ENCODE results near the gene KRT34.
"Not testable (repeated sequence)": the region's sequence is repeated elsewhere in the genome, so short reads cannot be mapped to it uniquely, and the experiment has no call there.

The KRT34 gene

GRCh38 chr17:41381943-41382342 is at the start of gene KRT34:
KRT34 (minus strand) TSS chr17:41382306; CDS start chr17:41382246, 60 bp downstream.
- DNase-seq (ENCODE audit: low read depth): not testable (repeated sequence)

GRCh38 chr17:41430376-41430775 is 48.3 kb upstream of the KRT34 start:
- not testable (repeated sequence) for DNase-seq (ENCODE audit: low read depth)

DNA sequence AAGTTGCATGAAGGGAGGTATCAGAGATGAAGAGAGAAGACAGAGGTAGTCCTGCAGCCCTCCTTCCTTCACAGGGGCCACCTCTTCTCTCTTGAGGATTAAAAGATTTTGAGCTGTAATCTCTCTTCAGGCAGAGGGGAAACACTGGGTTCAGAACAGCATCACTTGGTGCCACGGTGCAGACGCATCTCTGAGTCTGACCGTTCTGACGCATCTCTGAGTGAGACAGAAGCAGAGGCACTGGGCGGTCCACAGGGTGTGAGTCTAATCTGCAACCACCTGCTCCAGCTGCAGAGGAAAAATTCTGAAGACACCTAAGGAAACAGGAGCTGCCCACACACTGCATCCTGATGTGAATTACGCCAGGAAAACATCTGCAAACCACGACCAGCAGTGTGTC is 47.6 kb upstream of the KRT34 start:
- no peak for DNase-seq (ENCODE audit: low read depth)

DNA sequence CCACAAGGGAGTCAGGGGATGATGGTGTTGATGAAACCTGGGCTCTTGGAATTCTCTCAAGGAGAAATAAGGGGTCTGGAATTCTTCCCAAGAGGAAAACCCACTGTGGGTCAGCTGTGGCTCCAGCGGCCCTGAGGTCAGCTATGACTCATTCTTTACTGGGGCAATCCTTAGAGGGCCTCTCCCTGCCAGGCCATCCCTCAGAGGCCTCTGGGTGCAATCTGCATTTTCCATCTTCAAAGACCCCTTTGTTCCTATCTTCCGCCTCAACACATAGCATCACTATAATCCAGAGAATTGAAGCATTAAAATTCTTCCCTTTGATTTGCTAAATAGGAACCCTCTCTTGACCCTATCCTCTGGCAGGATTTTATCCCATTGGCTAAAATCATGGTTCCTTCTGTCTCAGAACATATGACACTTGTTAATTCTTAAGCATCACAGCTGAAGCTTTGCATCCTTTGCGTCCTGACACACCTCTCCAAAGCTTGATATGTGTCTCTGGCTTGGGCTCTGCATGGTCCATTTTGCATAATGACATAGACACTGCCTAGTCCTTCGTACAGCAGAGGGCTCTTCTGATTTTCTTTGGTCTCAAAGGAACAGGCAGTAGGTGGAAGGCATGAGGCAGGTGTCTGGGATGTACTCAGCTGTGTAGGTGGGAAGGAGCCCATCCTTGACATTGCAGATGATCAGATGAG is 46.6 kb upstream of the KRT34 start:
- DNase-seq (ENCODE audit: low read depth): peak; percentile 61

DNA sequence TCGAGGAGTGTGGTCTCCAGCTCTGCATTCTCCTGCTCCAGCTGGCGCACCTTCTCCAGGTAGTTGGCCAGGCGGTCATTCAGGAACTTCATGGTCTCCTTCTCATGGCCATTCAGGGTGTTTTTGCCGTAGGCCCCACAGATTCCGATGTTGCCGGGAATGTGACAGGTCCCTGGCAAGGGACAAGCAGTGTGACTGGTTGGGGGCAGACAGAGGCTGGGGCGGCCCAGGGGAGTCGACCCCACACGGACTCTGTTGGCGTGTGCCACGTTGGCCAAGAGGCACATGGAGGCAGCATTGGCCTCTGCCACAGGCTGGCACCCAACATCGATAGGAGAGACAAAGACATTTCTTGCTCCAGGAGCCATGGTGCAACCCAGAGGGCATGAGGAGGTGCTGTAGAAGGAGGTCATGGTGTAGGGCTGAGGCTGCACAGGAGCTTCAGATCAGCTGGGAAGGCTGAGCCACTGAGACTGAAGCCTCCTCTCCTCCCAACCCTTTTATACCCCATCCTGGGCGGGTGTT is 42.1 kb upstream of the KRT34 start, which contains the start of gene KRT37:
TSS of gene KRT37 (minus strand) at position 475 of the 525 bp plus-strand sequence. CDS start at position 413, 62 bp downstream.
- DNase-seq (ENCODE audit: low read depth): no peak

DNA sequence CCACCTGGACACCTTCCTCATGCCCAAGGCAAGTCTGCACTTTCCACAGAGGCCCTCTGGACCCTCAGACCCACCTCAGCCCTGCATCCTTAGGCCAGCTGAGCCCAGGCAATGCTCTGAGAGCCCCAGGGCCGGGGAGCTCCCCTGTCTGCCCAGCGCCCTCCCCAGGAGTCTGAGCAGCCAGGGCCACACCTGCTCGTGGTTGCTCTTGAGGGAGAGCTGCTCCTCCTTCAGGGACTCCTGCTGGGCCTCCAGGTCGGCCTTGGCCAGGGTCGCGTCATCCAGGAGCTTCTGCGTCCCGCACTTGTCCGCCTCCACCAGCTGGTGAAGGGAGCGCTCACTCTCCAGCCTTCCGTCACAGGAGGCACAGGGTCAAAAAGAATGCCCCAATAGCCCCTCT is 40.5 kb upstream of the KRT34 start:
- not testable (repeated sequence) for DNase-seq (ENCODE audit: low read depth)

- DNase-seq (ENCODE audit: low read depth): no peak
Observed at GRCh38 chr17:41421617-41422016, 39.5 kb upstream of the KRT34 start.

DNA sequence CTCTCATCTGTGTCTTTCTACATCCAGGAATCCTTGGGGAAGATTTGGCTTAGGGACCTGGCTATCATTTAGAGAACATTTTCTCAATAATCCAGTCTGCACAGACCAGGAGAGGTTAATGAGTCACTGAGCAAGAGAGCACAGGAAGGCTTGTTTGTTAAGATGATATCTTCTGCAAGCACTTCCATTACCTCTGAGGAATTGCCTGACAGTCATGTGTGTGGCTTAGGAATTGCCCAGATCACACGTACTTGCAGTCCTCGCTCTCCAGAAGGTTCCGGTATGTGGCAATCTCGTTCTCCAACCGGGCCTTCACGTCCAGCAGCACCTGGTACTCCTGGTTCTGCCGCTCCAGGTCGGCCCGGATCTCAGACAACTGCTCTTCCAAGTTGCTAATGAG is 39.0 kb upstream of the KRT34 start:
- peak; percentile 87 for DNase-seq (ENCODE audit: low read depth)

GRCh38 chr17:41420134-41420533 is 38.0 kb upstream of the KRT34 start:
- DNase-seq (ENCODE audit: low read depth): peak; percentile 68

DNA sequence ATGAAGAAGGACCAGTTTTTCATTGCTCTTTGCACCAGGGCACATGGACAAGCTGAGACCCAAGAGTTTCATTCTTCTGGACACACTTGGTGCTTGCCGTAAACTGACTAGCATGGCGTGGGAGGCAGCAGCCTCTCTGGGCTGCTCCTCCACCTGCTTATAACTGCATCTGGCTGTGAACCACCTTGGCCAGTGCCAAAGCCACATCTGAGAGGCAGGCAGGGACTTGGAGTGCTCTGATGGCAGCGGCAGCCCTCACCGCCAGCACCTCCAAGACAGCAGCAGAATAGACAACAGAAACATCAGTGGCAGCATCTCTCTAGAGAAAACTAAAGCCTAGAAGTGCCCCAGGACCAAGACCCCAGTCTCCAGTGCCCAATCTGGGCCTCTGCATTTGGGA is 37.6 kb upstream of the KRT34 start:
- no peak for DNase-seq (ENCODE audit: low read depth)

- no peak for DNase-seq (ENCODE audit: low read depth)
Observed at GRCh38 chr17:41418116-41418860, 36.2 kb upstream of the KRT34 start.

DNA sequence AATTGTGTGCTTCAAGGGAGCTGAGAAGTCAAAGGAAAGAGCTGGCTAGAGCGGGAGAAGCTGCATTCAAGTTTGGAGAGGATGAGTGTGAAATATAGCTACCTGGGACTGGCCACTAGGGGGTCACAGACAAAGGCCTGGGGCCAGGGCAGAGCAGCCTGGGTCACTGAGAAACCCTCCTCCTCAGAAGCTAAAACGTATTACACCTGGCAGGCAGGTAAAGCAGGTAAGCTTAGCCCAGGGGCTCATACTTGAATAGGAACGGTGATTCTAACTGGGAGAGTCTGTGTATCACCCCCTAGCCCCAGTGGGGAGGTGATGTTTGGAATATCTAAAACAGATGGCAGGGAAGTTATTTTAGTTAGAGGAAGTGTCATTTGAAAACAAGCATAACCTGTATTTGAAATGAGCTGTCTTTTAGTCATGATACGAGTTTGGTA is 35.5 kb upstream of the KRT34 start:
- DNase-seq (ENCODE audit: low read depth): peak; percentile 45

DNA sequence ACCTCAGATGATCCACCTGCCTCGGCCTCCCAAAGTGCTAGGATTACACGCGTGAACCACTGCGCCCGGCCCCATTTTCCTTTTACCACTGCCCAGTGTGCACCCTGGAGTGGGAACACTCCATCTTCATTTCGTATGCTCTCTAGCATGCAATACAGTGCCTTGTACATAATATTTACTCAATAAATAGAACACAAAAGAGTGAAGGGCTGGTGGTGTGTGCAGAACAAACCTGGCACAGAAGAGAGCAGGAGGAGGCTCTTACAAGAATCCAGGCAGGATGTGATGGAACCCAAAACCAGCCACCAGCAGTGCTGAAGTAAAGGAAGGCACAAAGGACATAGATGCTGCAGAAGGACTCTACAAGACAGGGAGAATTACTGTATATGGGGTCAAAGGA is 35.0 kb upstream of the KRT34 start:
- no peak for DNase-seq (ENCODE audit: low read depth)

GRCh38 chr17:41416479-41416878 is 34.4 kb upstream of the KRT34 start:
- DNase-seq (ENCODE audit: low read depth): peak; percentile 25

GRCh38 chr17:41415833-41416335 is 33.8 kb upstream of the KRT34 start:
- peak; percentile 88 for DNase-seq (ENCODE audit: low read depth)

DNA sequence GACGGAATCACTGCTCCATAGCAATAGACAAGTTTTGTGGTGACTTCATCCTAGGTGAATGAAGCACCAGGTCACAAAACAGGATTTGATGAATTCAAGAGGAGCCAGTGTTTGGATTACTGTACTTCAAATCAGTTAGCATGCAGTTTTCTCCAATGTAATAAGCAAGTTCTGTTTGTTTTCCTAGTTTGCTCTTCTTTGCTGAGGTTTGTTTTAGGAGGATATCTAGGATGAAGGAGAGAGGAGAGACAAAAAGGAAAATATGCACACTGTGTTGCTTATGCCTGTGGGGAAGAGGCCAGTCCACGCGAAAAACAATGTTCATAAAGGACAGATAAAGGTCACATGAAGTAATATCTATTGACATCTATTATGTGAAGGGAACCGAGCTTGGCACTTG is 33.3 kb upstream of the KRT34 start:
- no peak for DNase-seq (ENCODE audit: low read depth)

GRCh38 chr17:41413982-41414381 is 31.9 kb upstream of the KRT34 start:
- DNase-seq (ENCODE audit: low read depth): no peak

- peak; percentile 66 for DNase-seq (ENCODE audit: low read depth)
Observed at GRCh38 chr17:41413353-41413957, 31.3 kb upstream of the KRT34 start.

DNA sequence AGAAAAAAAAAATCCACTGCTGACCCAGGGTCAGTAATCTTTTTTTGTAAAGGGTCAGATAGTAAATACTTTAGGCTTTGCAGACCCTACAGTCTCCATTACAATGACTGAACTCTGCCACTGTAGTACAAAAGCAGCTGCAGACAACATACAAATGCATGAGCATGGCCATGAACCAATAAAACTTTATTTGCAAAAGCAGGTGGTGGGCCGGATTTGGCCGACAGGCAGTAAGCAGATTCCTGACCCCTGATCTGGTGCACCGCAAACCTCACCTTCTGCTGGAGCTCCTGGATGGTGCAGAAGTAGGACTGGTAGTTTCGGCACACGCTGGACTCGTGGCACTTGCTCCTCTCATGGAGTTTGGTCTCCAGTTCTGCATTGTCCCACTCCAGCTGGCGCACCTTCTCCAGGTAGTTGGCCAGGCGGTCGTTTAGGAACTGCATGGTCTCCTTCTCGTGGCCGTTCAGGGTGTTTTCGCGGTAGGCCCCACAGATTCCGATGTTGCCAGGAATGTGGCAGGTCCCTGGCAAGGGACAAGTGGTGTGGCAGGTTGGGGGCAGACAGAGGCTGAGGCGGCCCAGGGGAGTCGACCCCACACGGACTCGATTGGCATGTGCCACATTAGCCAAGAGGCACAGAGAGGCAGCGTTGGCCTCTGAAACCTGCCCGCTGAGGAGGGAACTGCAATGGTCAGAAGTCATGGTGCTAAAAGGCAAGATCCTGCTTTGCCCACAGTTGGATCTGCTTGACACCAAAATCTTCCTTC is 29.1 kb upstream of the KRT34 start:
- no peak for DNase-seq (ENCODE audit: low read depth)

DNA sequence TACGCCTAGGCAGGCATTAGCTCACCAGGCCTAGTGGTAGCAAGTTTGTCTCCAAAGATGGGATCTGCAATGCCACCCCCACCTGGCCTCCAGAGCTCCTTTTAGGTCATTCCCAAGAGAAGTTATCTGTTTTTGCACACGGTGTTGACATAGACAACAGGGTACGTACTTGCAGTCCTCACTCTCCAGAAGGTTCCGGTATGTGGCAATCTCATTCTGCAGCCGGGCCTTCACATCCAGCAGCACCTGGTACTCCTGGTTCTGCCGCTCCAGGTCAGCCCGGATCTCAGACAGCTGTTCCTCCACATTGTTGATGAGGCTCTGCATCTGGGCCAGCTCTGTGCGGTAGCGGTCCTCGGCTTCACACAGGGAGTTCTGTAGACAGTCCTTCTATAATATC is 25.1 kb upstream of the KRT34 start:
- DNase-seq (ENCODE audit: low read depth): no peak

- DNase-seq (ENCODE audit: low read depth): peak; percentile 41
Observed at GRCh38 chr17:41406205-41406604, 24.1 kb upstream of the KRT34 start.

All from EH (cell line).